ENCODE results near the gene ABCB8. TPM values are rescaled to one million over a fixed set of nuclear protein-coding genes. Genes with fewer than 3 reads are reported as not detected.

The ABCB8 gene
- polyA plus RNA-seq, 3 donors, result 21.8 to 37.3 (median 29.9) TPM

GRCh38 chr7:151053751-151054150 is 25.5 kb downstream of the ABCB8 start:
- DNase-seq, result no peak

GRCh38 chr7:151056283-151056665 is 28.0 kb downstream of the ABCB8 start:
- DNase-seq, result no peak

- DNase-seq, result no peak
Measured at GRCh38 chr7:151056666-151057505, 28.6 kb downstream of the ABCB8 start.

- DNase-seq, result no peak
Measured at GRCh38 chr7:151057506-151057988, 29.3 kb downstream of the ABCB8 start, which contains the start of gene CDK5. Gene CDK5, minus strand, starts transcription at chr7:151057897. Its CDS starts 49 bp downstream, at chr7:151057848.

GRCh38 chr7:151057989-151058780 is 29.9 kb downstream of the ABCB8 start:
- DNase-seq, result peak; percentile 99

GRCh38 chr7:151058781-151059366 is 30.6 kb downstream of the ABCB8 start:
- no peak for DNase-seq

- DNase-seq, result peak; percentile 76
Measured at GRCh38 chr7:151059367-151060112, 31.3 kb downstream of the ABCB8 start, which contains the start of gene SLC4A2. Gene SLC4A2, plus strand, starts transcription at chr7:151059589. Its CDS starts 2,399 bp downstream, at chr7:151061988.

GRCh38 chr7:151060113-151060415 is 31.8 kb downstream of the ABCB8 start:
- DNase-seq, result no peak

GRCh38 chr7:151060416-151061212 is 32.4 kb downstream of the ABCB8 start:
- DNase-seq, result no peak

GRCh38 chr7:151061213-151062110 is 33.2 kb downstream of the ABCB8 start:
- no peak for DNase-seq

- no peak for DNase-seq
Measured at GRCh38 chr7:151062111-151062398, 33.8 kb downstream of the ABCB8 start.

- peak; percentile 81 for DNase-seq
Measured at GRCh38 chr7:151062399-151063211, 34.4 kb downstream of the ABCB8 start.

- no peak for DNase-seq
Measured at GRCh38 chr7:151063212-151063561, 34.9 kb downstream of the ABCB8 start.

- no peak for DNase-seq
Measured at GRCh38 chr7:151064454-151064853, 36.2 kb downstream of the ABCB8 start.

GRCh38 chr7:151064993-151065392 is 36.7 kb downstream of the ABCB8 start:
- DNase-seq, result no peak

GRCh38 chr7:151065516-151065915 is 37.3 kb downstream of the ABCB8 start:
- no peak for DNase-seq

- no peak for DNase-seq
Measured at GRCh38 chr7:151066273-151066974, 38.2 kb downstream of the ABCB8 start.

- no peak for DNase-seq
Measured at GRCh38 chr7:151068069-151068773, 40.0 kb downstream of the ABCB8 start.
